ENCODE results near the gene ATP5PD.

Gene ATP5PD

DNA sequence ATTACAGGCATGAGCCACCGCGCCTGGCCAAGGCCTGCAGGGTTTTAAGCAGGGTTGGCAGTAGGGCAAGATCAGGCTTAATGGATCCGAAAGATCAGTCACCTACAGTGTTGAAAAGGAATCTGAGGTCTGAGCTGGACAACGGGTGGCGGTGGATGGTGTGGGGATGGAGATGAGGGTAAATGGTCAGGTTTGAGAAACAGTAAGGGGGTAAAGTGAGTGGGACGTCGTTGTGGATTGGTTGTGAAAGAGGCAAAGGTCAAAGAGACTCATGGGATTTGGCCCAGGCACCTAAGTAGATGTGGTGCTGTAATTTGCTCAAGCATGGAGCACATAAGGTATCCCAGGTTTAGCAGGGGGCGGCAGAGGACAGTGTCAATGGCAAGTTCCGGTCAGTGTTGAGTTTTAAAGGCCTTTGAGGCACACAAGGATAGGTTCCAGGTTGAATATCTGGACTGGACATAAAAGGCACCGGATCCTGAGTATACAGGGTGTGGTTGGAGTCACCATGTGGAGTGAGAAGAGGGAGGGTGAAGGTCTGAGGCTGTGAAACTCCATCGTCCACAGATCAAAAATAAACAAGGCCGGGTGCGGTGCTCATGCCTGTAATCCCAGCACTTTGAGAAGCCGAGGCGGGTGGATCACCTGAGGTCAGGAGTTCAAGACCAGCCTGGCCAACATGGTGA is 39.9 kb upstream of the ATP5PD start:
- no peak for TF ChIP-seq EZH2phosphoT487 (IDR thresholded peaks at IDR 0.05; ENCODE audit: borderline replicate concordance, low read length)
- TF ChIP-seq, protein P1, sequence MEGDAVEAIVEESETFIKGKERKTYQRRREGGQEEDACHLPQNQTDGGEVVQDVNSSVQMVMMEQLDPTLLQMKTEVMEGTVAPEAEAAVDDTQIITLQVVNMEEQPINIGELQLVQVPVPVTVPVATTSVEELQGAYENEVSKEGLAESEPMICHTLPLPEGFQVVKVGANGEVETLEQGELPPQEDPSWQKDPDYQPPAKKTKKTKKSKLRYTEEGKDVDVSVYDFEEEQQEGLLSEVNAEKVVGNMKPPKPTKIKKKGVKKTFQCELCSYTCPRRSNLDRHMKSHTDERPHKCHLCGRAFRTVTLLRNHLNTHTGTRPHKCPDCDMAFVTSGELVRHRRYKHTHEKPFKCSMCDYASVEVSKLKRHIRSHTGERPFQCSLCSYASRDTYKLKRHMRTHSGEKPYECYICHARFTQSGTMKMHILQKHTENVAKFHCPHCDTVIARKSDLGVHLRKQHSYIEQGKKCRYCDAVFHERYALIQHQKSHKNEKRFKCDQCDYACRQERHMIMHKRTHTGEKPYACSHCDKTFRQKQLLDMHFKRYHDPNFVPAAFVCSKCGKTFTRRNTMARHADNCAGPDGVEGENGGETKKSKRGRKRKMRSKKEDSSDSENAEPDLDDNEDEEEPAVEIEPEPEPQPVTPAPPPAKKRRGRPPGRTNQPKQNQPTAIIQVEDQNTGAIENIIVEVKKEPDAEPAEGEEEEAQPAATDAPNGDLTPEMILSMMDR (IDR thresholded peaks at IDR 0.05; ENCODE audit: low read depth, low read length, poor library complexity, severe bottlenecking), result no peak
- Histone ChIP-seq H3K27me3 (ENCODE audit: control insufficient read depth, low read length) (peaks cover 37% of the 10 kb centered on the region), H3K36me3 (ENCODE audit: control insufficient read depth, low read length) (no peaks in the 10 kb centered on the region), H3K4me1 (ENCODE audit: control insufficient read depth, low read length) (peaks cover 5% of the 10 kb centered on the region; the same call in 1 of the 2 replicates), H3K27ac (ENCODE audit: low read depth, low read length) (no peak overlapping the region), H3K4me2 (ENCODE audit: low read length) (no peak overlapping the region), H3K4me3 (ENCODE audit: low read length) (no peak overlapping the region), H3K79me2 (ENCODE audit: control insufficient read depth, low read length) (no peaks in the 10 kb centered on the region), H3K9me2 (replicated peaks; ENCODE audit: control insufficient read depth, low read length) (no peaks in the 10 kb centered on the region), H3F3A (ENCODE audit: control insufficient read depth, insufficient read depth) (no peaks in the 10 kb centered on the region), H4K20me1 (ENCODE audit: control insufficient read depth, insufficient read depth, low read depth, low read length) (no peaks in the 10 kb centered on the region), H3K9me3 (ENCODE audit: control insufficient read depth, insufficient read depth, low read length) (no peaks in the 10 kb centered on the region)

DNA sequence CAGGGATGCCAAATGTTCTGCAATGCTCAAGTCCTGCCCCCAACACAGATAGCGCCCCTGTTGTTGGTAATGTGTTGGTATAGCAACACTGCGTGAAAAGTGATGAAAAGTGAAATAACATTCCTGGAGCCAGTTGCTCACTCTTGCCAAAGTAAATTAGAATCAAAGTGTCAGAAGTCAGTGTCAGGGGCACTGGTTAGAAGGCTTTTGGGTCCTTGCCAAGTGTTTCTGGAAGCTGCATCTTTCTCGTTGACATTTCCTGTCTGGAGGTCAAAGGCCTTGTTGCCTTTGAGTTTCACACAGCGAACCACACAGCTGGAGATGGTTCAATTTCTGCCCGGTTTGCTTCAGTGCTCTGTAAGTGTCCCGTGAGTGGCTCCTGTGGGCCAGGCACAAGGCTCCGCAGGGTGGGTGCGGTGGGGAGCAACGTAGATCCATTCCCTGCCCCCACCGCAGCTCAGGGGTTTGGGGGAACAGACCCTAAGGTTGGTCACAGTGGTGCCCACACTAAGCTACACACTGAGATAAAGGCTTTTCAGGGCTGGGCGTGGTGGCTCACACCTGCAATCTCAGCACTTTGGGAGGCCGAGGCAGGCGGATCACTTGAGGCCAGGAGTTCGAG is 37.4 kb upstream of the ATP5PD start:
- Histone ChIP-seq H3K4me2 (ENCODE audit: low read length) (no peak overlapping the region), H3F3A (ENCODE audit: control insufficient read depth, insufficient read depth) (no peaks in the 10 kb centered on the region), H3K36me3 (ENCODE audit: control insufficient read depth, low read length) (no peaks in the 10 kb centered on the region), H3K27me3 (ENCODE audit: control insufficient read depth, low read length) (peaks cover 40% of the 10 kb centered on the region), H4K20me1 (ENCODE audit: control insufficient read depth, insufficient read depth, low read depth, low read length) (no peaks in the 10 kb centered on the region), H3K9me3 (ENCODE audit: control insufficient read depth, insufficient read depth, low read length) (no peaks in the 10 kb centered on the region), H3K79me2 (ENCODE audit: control insufficient read depth, low read length) (no peaks in the 10 kb centered on the region), H3K27ac (ENCODE audit: low read depth, low read length) (no peak overlapping the region), H3K4me3 (ENCODE audit: low read length) (no peak overlapping the region), H3K4me1 (ENCODE audit: control insufficient read depth, low read length) (peaks cover 5% of the 10 kb centered on the region; the same call in 1 of the 2 replicates), H3K9me2 (replicated peaks; ENCODE audit: control insufficient read depth, low read length) (no peaks in the 10 kb centered on the region)
- TF ChIP-seq, protein P1 (IDR thresholded peaks at IDR 0.05; ENCODE audit: low read depth, low read length, poor library complexity, severe bottlenecking), result no peak
- no peak for TF ChIP-seq EZH2phosphoT487 (IDR thresholded peaks at IDR 0.05; ENCODE audit: borderline replicate concordance, low read length)

DNA sequence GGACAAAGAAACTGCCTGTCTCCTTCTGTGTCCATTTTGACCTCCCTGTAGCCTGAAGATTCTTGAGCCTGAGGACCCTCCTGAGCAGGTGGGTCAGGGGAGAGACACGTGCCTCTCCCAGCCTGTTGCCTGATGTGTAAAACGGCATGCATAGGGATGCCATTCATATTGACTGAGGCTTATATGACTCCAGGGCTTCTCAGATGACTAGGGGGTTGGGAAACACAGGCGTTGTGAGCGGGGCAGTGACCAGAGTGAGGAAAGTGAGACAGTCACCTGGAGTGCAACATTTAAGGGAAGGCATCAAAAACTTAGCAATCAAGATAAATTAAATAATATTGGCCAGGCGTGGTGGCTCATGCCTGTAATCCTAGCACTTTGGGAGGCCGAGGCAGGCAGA is 35.9 kb upstream of the ATP5PD start:
- Histone ChIP-seq H3K4me2 (ENCODE audit: low read length) (no peak overlapping the region), H3K4me3 (ENCODE audit: low read length) (no peak overlapping the region), H4K20me1 (ENCODE audit: control insufficient read depth, insufficient read depth, low read depth, low read length) (no peaks in the 10 kb centered on the region), H3K79me2 (ENCODE audit: control insufficient read depth, low read length) (no peaks in the 10 kb centered on the region), H3K4me1 (ENCODE audit: control insufficient read depth, low read length) (peaks cover 7% of the 10 kb centered on the region), H3K9me2 (replicated peaks; ENCODE audit: control insufficient read depth, low read length) (no peaks in the 10 kb centered on the region), H3F3A (ENCODE audit: control insufficient read depth, insufficient read depth) (no peaks in the 10 kb centered on the region), H3K36me3 (ENCODE audit: control insufficient read depth, low read length) (no peaks in the 10 kb centered on the region), H3K27me3 (ENCODE audit: control insufficient read depth, low read length) (peaks cover 40% of the 10 kb centered on the region), H3K27ac (ENCODE audit: low read depth, low read length) (no peak overlapping the region), H3K9me3 (ENCODE audit: control insufficient read depth, insufficient read depth, low read length) (no peaks in the 10 kb centered on the region)
- TF ChIP-seq, protein P1 (IDR thresholded peaks at IDR 0.05; ENCODE audit: low read depth, low read length, poor library complexity, severe bottlenecking), result no peak
- no peak for TF ChIP-seq EZH2phosphoT487 (IDR thresholded peaks at IDR 0.05; ENCODE audit: borderline replicate concordance, low read length)

All from DOHH2 (cell line).